H9 (cell line): ENCODE data around the gene DPP6. TPM values are rescaled to one million over a fixed set of nuclear protein-coding genes. Genes with fewer than 3 reads are reported as not detected.

Source experiments
- DNase-seq: peaks from one replicate; pipeline ENCODE4 v3.0.0-alpha.2; 2017
- H2AFZ ChIP-seq: one replicate; pipeline ENCODE4 v1.6.1; 2013; ENCODE audit warnings: mild to moderate bottlenecking, low read length, control low read depth, moderate library complexity
- H2AK5ac ChIP-seq: 2 replicates; pipeline ENCODE4 v1.6.1; 2013; ENCODE audit warnings: low read length, control low read depth, mixed read lengths; ENCODE audit not compliant: insufficient read length
- H2BK120ac ChIP-seq: one replicate; pipeline ENCODE4 v1.6.1; 2013; ENCODE audit warnings: low read depth, mild to moderate bottlenecking, low read length, control low read depth, inconsistent platforms; ENCODE audit not compliant: poor library complexity, severe bottlenecking
- H2BK12ac ChIP-seq: 2 replicates; pipeline ENCODE4 v1.6.1; 2013; ENCODE audit warnings: low read length, control low read depth, mixed read lengths, low read depth; ENCODE audit not compliant: insufficient read length
- H2BK15ac ChIP-seq: 2 replicates; pipeline ENCODE4 v1.6.1; 2013; ENCODE audit warnings: low read depth, low read length, control low read depth
- H2BK20ac ChIP-seq: one replicate; pipeline ENCODE4 v1.6.1; 2013; ENCODE audit warnings: low read depth, mild to moderate bottlenecking, low read length, control low read depth, inconsistent platforms; ENCODE audit not compliant: poor library complexity, severe bottlenecking
- H2BK5ac ChIP-seq: 2 replicates; pipeline ENCODE4 v1.6.1; 2013; ENCODE audit warnings: low read length, control low read depth, mixed read lengths; ENCODE audit not compliant: insufficient read length
- H3K14ac ChIP-seq: 2 replicates; pipeline ENCODE4 v1.6.1; 2013; ENCODE audit warnings: low read length, control low read depth; ENCODE audit not compliant: insufficient read depth
- H3K18ac ChIP-seq: 2 replicates; pipeline ENCODE4 v1.6.1; 2013; ENCODE audit warnings: low read depth, mild to moderate bottlenecking, mixed read lengths, low read length, control low read depth; ENCODE audit not compliant: insufficient read length
- H3K23ac ChIP-seq: 2 replicates; pipeline ENCODE4 v1.6.1; 2013; ENCODE audit warnings: low read length, control low read depth, mixed read lengths, low read depth; ENCODE audit not compliant: insufficient read length
- H3K23me2 ChIP-seq: 2 replicates; pipeline ENCODE4 v1.6.1; 2013; ENCODE audit warnings: low read depth, mild to moderate bottlenecking, mixed read lengths, low read length, control low read depth; ENCODE audit not compliant: insufficient read length, poor library complexity, severe bottlenecking
- H3K27ac ChIP-seq: 2 replicates; pipeline ENCODE4 v1.5.1; 2013; ENCODE audit warnings: low read length, control low read depth, mixed read lengths, low read depth; ENCODE audit not compliant: insufficient read length
- H3K27me3 ChIP-seq: 2 replicates; pipeline ENCODE4 v1.6.1; 2013; ENCODE audit warnings: low read length, control low read depth, inconsistent platforms; ENCODE audit not compliant: insufficient read depth
- H3K4ac ChIP-seq: 2 replicates; pipeline ENCODE4 v1.6.1; 2013; ENCODE audit warnings: low read depth, mild to moderate bottlenecking, control low read depth, inconsistent platforms, low read length, moderate library complexity
- H3K4me1 ChIP-seq: 2 replicates; pipeline ENCODE4 v1.6.1; 2013; ENCODE audit warnings: low read length, control low read depth, inconsistent platforms; ENCODE audit not compliant: insufficient read depth
- H3K4me2 ChIP-seq: 2 replicates; pipeline ENCODE4 v1.6.1; 2013; ENCODE audit warnings: low read length, control low read depth, mixed read lengths; ENCODE audit not compliant: insufficient read length, insufficient read depth
- H3K56ac ChIP-seq: 2 replicates; pipeline ENCODE4 v1.6.1; 2013; ENCODE audit warnings: low read depth, mild to moderate bottlenecking, mixed read lengths, low read length, control low read depth; ENCODE audit not compliant: insufficient read length
- H3K79me1 ChIP-seq: 2 replicates; pipeline ENCODE4 v1.6.1; 2013; ENCODE audit warnings: low read depth, mild to moderate bottlenecking, moderate library complexity, low read length, control low read depth, inconsistent platforms; ENCODE audit not compliant: insufficient read depth, poor library complexity, severe bottlenecking
- H3K79me2 ChIP-seq: 2 replicates; pipeline ENCODE4 v1.6.1; 2013; ENCODE audit warnings: low read length, control low read depth, inconsistent platforms; ENCODE audit not compliant: insufficient read depth
- H3K9ac ChIP-seq: 2 replicates; pipeline ENCODE4 v1.6.1; 2013; ENCODE audit warnings: low read length, control low read depth, mixed read lengths; ENCODE audit not compliant: insufficient read length; ENCODE audit errors: extremely low read depth
- H3K9me3 ChIP-seq: one replicate; pipeline ENCODE4 v1.6.1; 2013; ENCODE audit warnings: low read depth, low read length, inconsistent platforms; ENCODE audit not compliant: control insufficient read depth
- H3T11ph ChIP-seq: one replicate; pipeline ENCODE4 v1.6.1; 2013; ENCODE audit warnings: mild to moderate bottlenecking, low read length, control low read depth, inconsistent platforms
- H4K20me1 ChIP-seq: one replicate; pipeline ENCODE4 v1.6.1; 2013; ENCODE audit not compliant: control insufficient read depth, insufficient read length, insufficient read depth
- H4K5ac ChIP-seq: 2 replicates; pipeline ENCODE4 v1.6.1; 2013; ENCODE audit warnings: low read depth, mild to moderate bottlenecking, mixed read lengths, low read length, control low read depth; ENCODE audit not compliant: insufficient read length
- H4K8ac ChIP-seq: replicated peaks from 2 replicates; pipeline ENCODE4 v1.6.1; 2013; ENCODE audit warnings: low read length, control low read depth, mixed read lengths, low read depth; ENCODE audit not compliant: insufficient read length
- H4K91ac ChIP-seq: 2 replicates; pipeline ENCODE4 v1.6.1; 2013; ENCODE audit warnings: low read depth, mild to moderate bottlenecking, moderate library complexity, mixed read lengths, low read length, control low read depth; ENCODE audit not compliant: insufficient read length
- H3K27ac Mint-ChIP-seq, 3 experiments: 2 replicates in 2 of 3; 3 replicates in 1 of 3; pipeline ENCODE4 v1.8.0; 2020 to 2021; ENCODE audit warnings: mixed read lengths in 3 of 3, mild to moderate bottlenecking in 1 of 3, moderate library complexity in 1 of 3
- H3K27me3 Mint-ChIP-seq: 2 replicates; pipeline ENCODE4 v1.8.0; 2021; ENCODE audit warnings: low read depth, mild to moderate bottlenecking, moderate library complexity, mixed read lengths
- H3K36me3 Mint-ChIP-seq, 3 experiments: 2 replicates in 2 of 3; 3 replicates in 1 of 3; pipeline ENCODE4 v1.8.0; 2020 to 2021; ENCODE audit warnings: low read depth in 3 of 3, mixed read lengths in 3 of 3; ENCODE audit not compliant: insufficient read depth in 1 of 3
- H3K4me1 Mint-ChIP-seq, 2 experiments: 2 replicates each; pipeline ENCODE4 v1.8.0; 2020; ENCODE audit warnings: mixed read lengths in 2 of 2
- H3K4me3 Mint-ChIP-seq, 2 experiments: 2 replicates in 1 of 2; 3 replicates in 1 of 2; pipeline ENCODE4 v1.8.0; 2020 to 2021; ENCODE audit warnings: mild to moderate bottlenecking in 2 of 2, mixed read lengths in 2 of 2, moderate library complexity in 1 of 2
- H3K9me3 Mint-ChIP-seq, 2 experiments: 2 replicates in 1 of 2; 3 replicates in 1 of 2; pipeline ENCODE4 v1.8.0; 2020; ENCODE audit warnings: mild to moderate bottlenecking in 2 of 2, mixed read lengths in 2 of 2, moderate library complexity in 1 of 2
- WGBS: extraction: QIAGEN DNeasy Blood & Tissue Kit; methylation state at CpG from one replicate; pipeline ENCODE4 v1.1.7; 2013; ENCODE audit warnings: missing lambda C conversion rate, low lambda C conversion rate, mixed read lengths; ENCODE audit not compliant: insufficient read length; ENCODE audit errors: extremely low coverage; 5-methylcytosine and 5-hydroxymethylcytosine counted together
- total RNA-seq: library from RNA; stranded (reverse); gene quantifications from 2 replicates; pipeline ENCODE4 v1.2.1, GENCODE V29; 2021
- TF ChIP-seq, protein P1 (sequence below): fragments of 200-600 bp; sonication (generic); conservative IDR thresholded peaks from 3 replicates; pipeline ENCODE4 v1.8.0; 2021; ENCODE audit warnings: antibody characterized with exemption, mild to moderate bottlenecking

Gene DPP6
- total RNA-seq, 1 experiment from 2014 or later, result 4.5 TPM

DNA sequence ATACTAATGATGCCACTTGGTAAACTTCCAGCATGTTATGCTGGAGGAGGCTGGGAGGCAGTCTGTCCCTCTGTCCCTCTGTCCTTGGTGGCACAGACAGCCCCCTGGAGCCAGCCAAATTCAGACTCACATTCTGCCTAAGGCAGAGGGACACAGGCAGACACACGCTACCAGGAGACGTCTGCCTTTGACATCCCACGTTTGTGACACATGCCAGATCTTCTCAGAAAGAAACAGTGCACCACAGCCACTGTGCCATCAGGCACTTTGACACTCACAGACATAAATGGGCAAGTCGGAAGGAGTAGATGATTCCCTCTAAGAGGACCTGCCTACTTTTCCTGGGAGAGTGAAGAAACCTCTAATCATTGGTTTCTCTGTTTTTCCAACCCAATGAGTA lies 467.0 kb downstream of the DPP6 start:
- no peak overlapping the region for H3K4me3 Mint-ChIP-seq
- TF ChIP-seq, protein P1, sequence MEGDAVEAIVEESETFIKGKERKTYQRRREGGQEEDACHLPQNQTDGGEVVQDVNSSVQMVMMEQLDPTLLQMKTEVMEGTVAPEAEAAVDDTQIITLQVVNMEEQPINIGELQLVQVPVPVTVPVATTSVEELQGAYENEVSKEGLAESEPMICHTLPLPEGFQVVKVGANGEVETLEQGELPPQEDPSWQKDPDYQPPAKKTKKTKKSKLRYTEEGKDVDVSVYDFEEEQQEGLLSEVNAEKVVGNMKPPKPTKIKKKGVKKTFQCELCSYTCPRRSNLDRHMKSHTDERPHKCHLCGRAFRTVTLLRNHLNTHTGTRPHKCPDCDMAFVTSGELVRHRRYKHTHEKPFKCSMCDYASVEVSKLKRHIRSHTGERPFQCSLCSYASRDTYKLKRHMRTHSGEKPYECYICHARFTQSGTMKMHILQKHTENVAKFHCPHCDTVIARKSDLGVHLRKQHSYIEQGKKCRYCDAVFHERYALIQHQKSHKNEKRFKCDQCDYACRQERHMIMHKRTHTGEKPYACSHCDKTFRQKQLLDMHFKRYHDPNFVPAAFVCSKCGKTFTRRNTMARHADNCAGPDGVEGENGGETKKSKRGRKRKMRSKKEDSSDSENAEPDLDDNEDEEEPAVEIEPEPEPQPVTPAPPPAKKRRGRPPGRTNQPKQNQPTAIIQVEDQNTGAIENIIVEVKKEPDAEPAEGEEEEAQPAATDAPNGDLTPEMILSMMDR, result no peak
- Histone ChIP-seq H3K4me1 (no peaks in the 10 kb centered on the region), H3K27ac (no peak overlapping the region), H2BK5ac (no peak overlapping the region), H3K79me1 (no peaks in the 10 kb centered on the region), H4K8ac (no peak overlapping the region), H3K18ac (no peak overlapping the region), H3K4ac (no peak overlapping the region), H2BK20ac (no peak overlapping the region), H3K4me2 (no peak overlapping the region), H4K91ac (no peak overlapping the region), H4K5ac (no peak overlapping the region), H3K23ac (no peak overlapping the region), H3K27me3 (no peaks in the 10 kb centered on the region), H3K9ac (no peak overlapping the region), H3K56ac (no peak overlapping the region), H3K23me2 (no peaks in the 10 kb centered on the region), H2BK120ac (no peak overlapping the region), H3K9me3 (no peaks in the 10 kb centered on the region), H2AFZ (no peak overlapping the region), H2BK15ac (no peak overlapping the region), H2BK12ac (no peak overlapping the region), H2AK5ac (no peak overlapping the region), H3T11ph (no peak overlapping the region), H3K14ac (no peak overlapping the region), H3K79me2 (no peaks in the 10 kb centered on the region), H4K20me1 (no peaks in the 10 kb centered on the region)
- no peaks in the 10 kb centered on the region for H3K36me3 Mint-ChIP-seq
- DNase-seq, result no peak
- H3K27me3 Mint-ChIP-seq, result peaks cover 1% of the 10 kb centered on the region; the same call in 1 of the 2 replicates
- no peaks in the 10 kb centered on the region for H3K4me1 Mint-ChIP-seq
- no CpG with 5 or more reads among the region's 4 CpGs for WGBS
- peak overlapping the region in 1 of 3 experiments; percentile 41; a peak in 1 of 7 replicates for H3K27ac Mint-ChIP-seq
- H3K9me3 Mint-ChIP-seq, result no peaks in the 10 kb centered on the region
